Measurements from ENCODE around the gene HDAC9.

HDAC9 gene

DNA sequence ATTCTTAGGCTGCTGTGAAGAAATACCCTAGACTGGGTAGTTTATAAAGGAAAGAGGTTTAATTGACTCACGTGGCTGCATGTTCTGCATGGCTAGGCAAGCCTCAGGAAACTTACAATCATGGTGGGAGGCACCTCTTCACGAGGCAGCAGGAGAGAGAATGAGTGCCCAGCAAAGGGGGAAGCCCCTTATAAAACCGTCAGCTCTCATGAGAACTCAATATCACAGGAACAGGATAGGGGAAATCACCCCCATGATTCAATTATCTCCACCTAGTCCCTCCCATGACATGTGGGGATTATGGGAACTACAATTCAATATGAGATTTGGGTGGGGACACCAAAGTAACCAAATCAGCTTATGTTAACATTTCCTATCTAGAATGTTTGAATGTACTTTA, 362.7 kb downstream of the HDAC9 start:
- H3K27ac ChIP-seq (ENCODE audit: low read length) = no peak overlapping the region
- H3K36me3 ChIP-seq (ENCODE audit: control insufficient read depth, insufficient read depth, low read length) = no peaks in the 10 kb centered on the region
- no peak for DNase-seq (ENCODE audit: low read depth, low spot score)
- H3K4me3 ChIP-seq (ENCODE audit: low read length) = no peak overlapping the region
- H3K27me3 ChIP-seq (ENCODE audit: control insufficient read depth, insufficient read depth, low read length) = no peaks in the 10 kb centered on the region
- no peaks in the 10 kb centered on the region for H3K4me1 ChIP-seq (ENCODE audit: control insufficient read depth, insufficient read depth, low read length)
- WGBS (ENCODE audit: insufficient coverage, insufficient read length) = no CpG with 5 or more reads among the region's 3 CpGs
- H3K9me3 ChIP-seq (ENCODE audit: control insufficient read depth, insufficient read depth, low read length) = no peaks in the 10 kb centered on the region

DNA sequence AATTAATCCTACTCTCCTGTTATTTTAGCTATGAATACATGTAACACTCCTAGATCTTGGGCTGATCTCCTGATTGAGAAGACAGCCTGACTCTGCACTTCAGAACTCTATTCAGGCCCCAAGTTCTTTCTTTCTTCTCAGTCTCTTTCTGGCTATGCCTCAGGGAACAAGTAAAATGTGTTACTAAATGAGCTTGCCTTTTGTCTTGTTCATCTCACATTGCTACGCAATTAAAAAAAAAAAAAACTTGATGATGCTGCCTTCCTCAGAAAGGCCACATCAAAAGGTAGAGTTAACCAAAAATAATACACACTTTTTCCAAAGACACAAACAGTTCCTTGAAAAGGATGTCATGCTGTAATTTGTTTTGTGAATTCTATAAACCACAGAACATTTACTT, 363.8 kb downstream of the HDAC9 start:
- H3K27me3 ChIP-seq (ENCODE audit: control insufficient read depth, insufficient read depth, low read length) = no peaks in the 10 kb centered on the region
- no peaks in the 10 kb centered on the region for H3K4me1 ChIP-seq (ENCODE audit: control insufficient read depth, insufficient read depth, low read length)
- H3K4me3 ChIP-seq (ENCODE audit: low read length) = no peak overlapping the region
- H3K9me3 ChIP-seq (ENCODE audit: control insufficient read depth, insufficient read depth, low read length) = no peaks in the 10 kb centered on the region
- WGBS (ENCODE audit: insufficient coverage, insufficient read length) = no CpG with 5 or more reads among the region's 1 CpG
- H3K27ac ChIP-seq (ENCODE audit: low read length) = no peak overlapping the region
- no peak for DNase-seq (ENCODE audit: low read depth, low spot score)
- H3K36me3 ChIP-seq (ENCODE audit: control insufficient read depth, insufficient read depth, low read length) = no peaks in the 10 kb centered on the region

DNA sequence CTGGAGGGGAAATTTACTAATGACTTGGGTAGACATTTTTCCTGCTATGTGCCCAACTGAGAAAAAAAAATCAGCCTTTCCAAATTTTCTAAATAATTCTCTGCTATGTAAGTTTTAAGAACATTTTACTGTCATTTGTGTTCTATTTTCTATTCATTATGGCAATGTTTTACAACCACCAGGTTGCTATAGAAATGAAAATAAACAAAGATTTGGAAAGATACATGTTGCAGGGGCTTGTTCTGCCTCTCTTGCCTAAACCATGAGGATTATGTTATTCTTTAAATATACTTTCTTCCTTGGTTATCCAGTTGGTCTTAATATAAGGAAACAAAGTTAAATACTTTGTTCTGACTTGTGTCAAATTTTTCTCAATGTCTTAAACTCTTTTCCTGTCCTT, 364.7 kb downstream of the HDAC9 start:
- Histone ChIP-seq H3K4me1 (ENCODE audit: control insufficient read depth, insufficient read depth, low read length) (no peaks in the 10 kb centered on the region), H3K4me3 (ENCODE audit: low read length) (no peak overlapping the region), H3K27me3 (ENCODE audit: control insufficient read depth, insufficient read depth, low read length) (no peaks in the 10 kb centered on the region), H3K27ac (ENCODE audit: low read length) (no peak overlapping the region), H3K9me3 (ENCODE audit: control insufficient read depth, insufficient read depth, low read length) (no peaks in the 10 kb centered on the region), H3K36me3 (ENCODE audit: control insufficient read depth, insufficient read depth, low read length) (no peaks in the 10 kb centered on the region)
- DNase-seq (ENCODE audit: low read depth, low spot score) = no peak

DNA sequence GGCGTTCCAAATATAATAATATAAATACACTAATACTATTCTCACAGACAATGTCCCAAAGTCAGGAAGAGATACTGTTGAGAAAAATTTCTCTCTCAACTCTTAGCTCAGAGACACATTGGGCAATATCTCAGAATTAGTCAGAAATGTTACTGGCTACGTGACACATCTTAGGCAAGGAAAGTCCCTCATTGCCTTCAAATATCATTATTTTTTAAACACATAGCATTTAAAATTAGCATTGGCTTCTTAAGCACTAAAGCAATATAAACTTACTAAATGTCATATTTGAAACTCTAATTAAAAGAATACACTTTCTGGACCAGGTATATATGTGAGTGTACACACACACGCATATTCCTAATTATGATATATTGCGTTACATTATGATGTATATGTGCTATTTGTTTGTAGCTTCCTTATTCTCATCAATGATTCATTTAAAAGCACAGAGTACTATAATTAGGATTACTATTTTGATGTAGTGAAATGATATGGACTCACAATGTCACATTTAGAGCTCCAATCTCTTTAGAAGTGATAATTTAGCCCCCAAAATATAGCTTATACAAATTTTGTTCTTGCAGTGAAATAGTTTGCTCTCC, 366.1 kb downstream of the HDAC9 start:
- DNase-seq (ENCODE audit: low read depth, low spot score) = no peak
- no peaks in the 10 kb centered on the region for H3K9me3 ChIP-seq (ENCODE audit: control insufficient read depth, insufficient read depth, low read length)
- no peaks in the 10 kb centered on the region for H3K4me1 ChIP-seq (ENCODE audit: control insufficient read depth, insufficient read depth, low read length)
- H3K27me3 ChIP-seq (ENCODE audit: control insufficient read depth, insufficient read depth, low read length) = no peaks in the 10 kb centered on the region
- H3K27ac ChIP-seq (ENCODE audit: low read length) = no peak overlapping the region
- H3K4me3 ChIP-seq (ENCODE audit: low read length) = no peak overlapping the region
- no CpG with 5 or more reads among the region's 4 CpGs for WGBS (ENCODE audit: insufficient coverage, insufficient read length)
- no peaks in the 10 kb centered on the region for H3K36me3 ChIP-seq (ENCODE audit: control insufficient read depth, insufficient read depth, low read length)

DNA sequence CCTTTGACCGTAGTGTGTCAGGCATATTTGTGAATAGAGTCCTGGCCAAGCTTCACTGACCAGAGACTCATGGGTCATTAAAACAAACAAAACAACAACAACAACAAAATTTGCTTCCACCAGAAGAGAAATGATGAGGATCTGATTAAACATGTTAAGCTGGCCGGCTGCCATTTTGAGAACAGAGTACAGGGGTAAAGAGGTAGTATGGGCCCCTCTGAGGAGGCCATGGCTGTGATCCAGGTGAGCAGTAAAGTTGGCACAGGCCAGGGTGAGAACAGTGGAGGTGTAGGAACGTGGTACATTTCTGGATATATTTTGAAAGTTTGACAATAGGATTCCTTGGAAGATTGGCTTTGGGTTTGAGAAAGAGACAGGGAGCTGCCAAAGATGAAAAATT, 369.4 kb downstream of the HDAC9 start:
- no peak for DNase-seq (ENCODE audit: low read depth, low spot score)
- WGBS (ENCODE audit: insufficient coverage, insufficient read length) = no CpG with 5 or more reads among the region's 3 CpGs
- H3K9me3 ChIP-seq (ENCODE audit: control insufficient read depth, insufficient read depth, low read length) = no peaks in the 10 kb centered on the region

DNA sequence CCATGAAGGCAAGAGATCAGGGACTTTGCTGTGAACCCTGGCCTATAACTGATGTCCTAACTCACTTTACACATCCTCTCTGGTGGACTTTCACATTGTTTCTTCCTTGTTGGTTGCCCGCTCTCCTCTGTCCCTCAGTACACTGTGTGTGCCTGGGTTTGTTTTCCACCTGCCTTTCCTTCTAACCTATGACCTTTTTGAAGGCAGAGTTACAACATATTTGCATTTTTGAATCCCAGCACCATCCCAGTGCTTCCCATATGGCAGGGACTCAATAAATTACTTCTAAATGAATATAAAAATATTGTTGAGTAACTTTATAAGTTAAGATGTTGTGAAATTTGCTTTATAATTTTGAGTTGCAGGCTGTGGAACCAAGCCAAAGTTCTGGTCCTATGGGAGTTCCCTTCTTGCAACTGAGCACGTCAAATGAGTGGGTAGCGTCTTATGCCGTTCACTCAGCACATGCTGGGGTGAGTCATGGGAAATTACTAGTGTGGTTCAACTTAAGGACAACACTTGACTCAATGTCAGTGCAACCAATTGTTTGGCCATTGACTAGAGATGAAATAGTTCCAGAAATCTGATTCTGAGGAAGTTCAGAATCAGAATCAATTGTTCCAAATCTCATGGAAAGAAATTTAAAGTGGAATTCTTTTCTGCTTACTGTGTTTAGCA, 370.9 kb downstream of the HDAC9 start:
- Histone ChIP-seq H3K27ac (ENCODE audit: low read length) (no peak overlapping the region), H3K36me3 (ENCODE audit: control insufficient read depth, insufficient read depth, low read length) (no peaks in the 10 kb centered on the region), H3K27me3 (ENCODE audit: control insufficient read depth, insufficient read depth, low read length) (no peaks in the 10 kb centered on the region), H3K9me3 (ENCODE audit: control insufficient read depth, insufficient read depth, low read length) (no peaks in the 10 kb centered on the region), H3K4me3 (ENCODE audit: low read length) (no peak overlapping the region), H3K4me1 (ENCODE audit: control insufficient read depth, insufficient read depth, low read length) (no peaks in the 10 kb centered on the region)
- WGBS (ENCODE audit: insufficient coverage, insufficient read length) = no CpG with 5 or more reads among the region's 4 CpGs
- DNase-seq (ENCODE audit: low read depth, low spot score) = no peak

More for the DNA sequence above, 369.4 kb downstream of the HDAC9 start:
- H3K27me3 ChIP-seq (ENCODE audit: control insufficient read depth, insufficient read depth, low read length) = no peaks in the 10 kb centered on the region
- no peak overlapping the region for H3K4me3 ChIP-seq (ENCODE audit: low read length)
- H3K36me3 ChIP-seq (ENCODE audit: control insufficient read depth, insufficient read depth, low read length) = no peaks in the 10 kb centered on the region
- H3K4me1 ChIP-seq (ENCODE audit: control insufficient read depth, insufficient read depth, low read length) = no peaks in the 10 kb centered on the region
- H3K27ac ChIP-seq (ENCODE audit: low read length) = no peak overlapping the region

DNA sequence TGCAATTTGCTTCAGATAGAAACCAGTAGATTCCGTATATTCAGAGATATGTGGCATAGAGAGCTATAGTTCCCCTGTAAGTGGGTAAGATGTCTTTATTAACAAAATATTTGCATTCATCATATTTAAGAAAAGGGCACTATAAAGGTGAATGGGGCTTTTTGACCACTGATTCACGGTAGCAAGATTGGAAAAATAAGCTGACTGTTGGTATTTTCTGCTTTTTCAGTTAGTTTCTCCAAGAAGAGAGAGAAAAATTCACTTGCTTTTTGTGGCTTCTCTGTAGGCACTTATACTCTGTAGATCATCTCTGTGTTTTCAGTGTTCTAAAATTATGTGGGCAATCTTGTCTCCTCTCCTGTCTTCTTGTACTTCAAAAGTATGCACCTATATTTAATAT, 376.8 kb downstream of the HDAC9 start:
- Histone ChIP-seq H3K36me3 (ENCODE audit: control insufficient read depth, insufficient read depth, low read length) (no peaks in the 10 kb centered on the region), H3K4me1 (ENCODE audit: control insufficient read depth, insufficient read depth, low read length) (no peaks in the 10 kb centered on the region), H3K9me3 (ENCODE audit: control insufficient read depth, insufficient read depth, low read length) (no peaks in the 10 kb centered on the region), H3K4me3 (ENCODE audit: low read length) (no peak overlapping the region), H3K27me3 (ENCODE audit: control insufficient read depth, insufficient read depth, low read length) (no peaks in the 10 kb centered on the region), H3K27ac (ENCODE audit: low read length) (no peak overlapping the region)
- WGBS (ENCODE audit: insufficient coverage, insufficient read length) = no CpG with 5 or more reads among the region's 2 CpGs
- no peak for DNase-seq (ENCODE audit: low read depth, low spot score)

DNA sequence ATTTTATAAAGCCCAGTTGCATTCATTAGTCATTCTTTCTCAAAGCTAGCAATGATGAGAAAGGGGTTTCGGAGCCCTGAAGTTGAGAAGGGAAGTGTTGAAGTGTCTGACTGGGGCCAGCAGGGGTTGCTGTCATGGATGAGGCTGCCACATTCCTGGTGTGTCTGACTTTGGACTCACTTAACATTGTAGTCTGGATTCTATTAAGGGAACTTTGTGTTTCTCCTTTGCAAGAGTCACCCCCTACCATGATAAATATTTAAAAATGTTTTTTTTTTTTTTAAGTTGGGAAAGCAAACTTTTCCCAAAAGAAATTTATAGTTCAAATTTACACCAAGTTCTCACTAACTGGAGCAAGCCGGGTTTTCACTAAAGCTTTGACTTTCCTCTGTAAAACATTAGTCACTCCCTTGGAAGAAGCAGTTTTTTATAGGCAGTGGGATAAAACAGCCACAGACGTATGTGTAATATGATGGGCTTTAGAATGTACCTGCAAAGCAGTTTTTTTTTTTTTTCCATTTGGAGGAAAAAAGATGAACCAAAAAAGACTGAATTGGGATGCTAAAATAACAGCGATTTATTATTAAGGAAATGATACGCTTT, 378.3 kb downstream of the HDAC9 start:
- Histone ChIP-seq H3K4me3 (ENCODE audit: low read length) (no peak overlapping the region), H3K27ac (ENCODE audit: low read length) (no peak overlapping the region), H3K9me3 (ENCODE audit: control insufficient read depth, insufficient read depth, low read length) (no peaks in the 10 kb centered on the region), H3K4me1 (ENCODE audit: control insufficient read depth, insufficient read depth, low read length) (no peaks in the 10 kb centered on the region), H3K36me3 (ENCODE audit: control insufficient read depth, insufficient read depth, low read length) (no peaks in the 10 kb centered on the region), H3K27me3 (ENCODE audit: control insufficient read depth, insufficient read depth, low read length) (no peaks in the 10 kb centered on the region)
- WGBS (ENCODE audit: insufficient coverage, insufficient read length) = no CpG with 5 or more reads among the region's 5 CpGs
- no peak for DNase-seq (ENCODE audit: low read depth, low spot score)

DNA sequence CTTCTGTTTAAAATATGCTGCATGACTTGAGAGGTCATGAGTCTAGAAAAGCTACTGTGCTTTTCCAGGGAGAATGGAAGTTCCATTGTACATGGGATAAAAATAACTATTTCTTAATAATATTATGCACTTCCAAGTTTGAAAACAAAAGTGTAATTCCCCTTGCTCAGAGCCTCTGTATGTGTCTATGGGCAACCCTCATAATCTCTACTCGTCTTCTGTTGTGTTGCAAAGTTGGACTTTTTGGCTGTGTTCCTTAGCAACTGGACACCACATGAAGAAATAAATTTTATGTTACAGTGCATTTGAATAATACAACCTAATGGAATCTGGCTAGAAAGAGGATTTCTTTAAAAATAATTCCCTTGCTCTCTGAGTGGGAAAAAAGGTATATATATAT, 379.3 kb downstream of the HDAC9 start:
- DNase-seq (ENCODE audit: low read depth, low spot score) = no peak
- WGBS (ENCODE audit: insufficient coverage, insufficient read length) = no CpG with 5 or more reads among the region's 1 CpG
- Histone ChIP-seq H3K4me3 (ENCODE audit: low read length) (no peak overlapping the region), H3K27ac (ENCODE audit: low read length) (no peak overlapping the region), H3K4me1 (ENCODE audit: control insufficient read depth, insufficient read depth, low read length) (no peaks in the 10 kb centered on the region), H3K9me3 (ENCODE audit: control insufficient read depth, insufficient read depth, low read length) (no peaks in the 10 kb centered on the region), H3K27me3 (ENCODE audit: control insufficient read depth, insufficient read depth, low read length) (no peaks in the 10 kb centered on the region), H3K36me3 (ENCODE audit: control insufficient read depth, insufficient read depth, low read length) (no peaks in the 10 kb centered on the region)

DNA sequence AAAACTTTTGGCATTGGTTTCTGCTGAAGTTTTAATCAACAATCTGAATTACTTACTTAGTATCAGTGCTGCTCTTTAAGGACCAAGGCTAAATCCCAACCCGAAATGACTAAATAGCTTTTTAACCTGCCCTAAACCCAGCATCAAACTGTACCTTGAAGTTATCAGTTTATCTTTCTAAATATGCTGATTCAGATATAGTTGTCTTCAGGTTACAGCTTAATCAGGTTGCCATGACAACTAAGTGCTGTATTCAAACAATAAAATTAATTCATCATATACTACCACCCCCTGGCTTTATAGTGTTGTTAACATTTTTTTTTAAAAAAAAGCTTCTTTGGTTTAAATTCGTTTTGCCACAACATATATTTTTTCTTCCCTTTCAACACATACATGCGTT, 382.3 kb downstream of the HDAC9 start:
- no peaks in the 10 kb centered on the region for H3K27me3 ChIP-seq (ENCODE audit: control insufficient read depth, insufficient read depth, low read length)
- WGBS (ENCODE audit: insufficient coverage, insufficient read length) = no CpG with 5 or more reads among the region's 3 CpGs

DNA sequence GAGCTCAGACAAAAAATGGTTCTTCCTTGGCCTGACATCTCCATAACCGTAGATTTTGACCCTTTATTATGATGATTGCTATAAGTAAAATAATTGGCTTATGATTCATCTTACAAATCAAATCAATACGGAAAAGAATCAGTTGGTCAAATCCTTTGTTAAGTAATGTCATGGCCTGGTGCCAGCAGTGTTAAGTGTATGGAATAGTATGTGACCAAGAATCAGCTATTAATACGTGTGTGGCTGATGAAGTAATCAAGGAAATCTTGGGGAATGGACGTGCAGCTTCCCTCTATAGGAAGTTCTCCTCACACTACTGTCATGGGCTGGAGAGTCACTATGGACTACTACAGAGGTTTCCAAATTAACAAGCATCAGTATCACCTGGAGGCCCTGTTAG, 391.3 kb downstream of the HDAC9 start:
- Histone ChIP-seq H3K27ac (ENCODE audit: low read length) (no peak overlapping the region), H3K4me1 (ENCODE audit: control insufficient read depth, insufficient read depth, low read length) (no peaks in the 10 kb centered on the region), H3K9me3 (ENCODE audit: control insufficient read depth, insufficient read depth, low read length) (no peaks in the 10 kb centered on the region), H3K36me3 (ENCODE audit: control insufficient read depth, insufficient read depth, low read length) (no peaks in the 10 kb centered on the region), H3K27me3 (ENCODE audit: control insufficient read depth, insufficient read depth, low read length) (no peaks in the 10 kb centered on the region), H3K4me3 (ENCODE audit: low read length) (no peak overlapping the region)
- WGBS (ENCODE audit: insufficient coverage, insufficient read length) = no CpG with 5 or more reads among the region's 4 CpGs
- no peak for DNase-seq (ENCODE audit: low read depth, low spot score)

More for the DNA sequence above, 382.3 kb downstream of the HDAC9 start:
- Histone ChIP-seq H3K27ac (ENCODE audit: low read length) (no peak overlapping the region), H3K4me3 (ENCODE audit: low read length) (no peak overlapping the region), H3K9me3 (ENCODE audit: control insufficient read depth, insufficient read depth, low read length) (no peaks in the 10 kb centered on the region), H3K4me1 (ENCODE audit: control insufficient read depth, insufficient read depth, low read length) (no peaks in the 10 kb centered on the region), H3K36me3 (ENCODE audit: control insufficient read depth, insufficient read depth, low read length) (no peaks in the 10 kb centered on the region)
- no peak for DNase-seq (ENCODE audit: low read depth, low spot score)
